ENCODE measurements around the gene GALNT3. TPM values are rescaled to one million over a fixed set of nuclear protein-coding genes. Genes with fewer than 3 reads are reported as not detected.

GALNT3 gene
- total RNA-seq, 4 donors from 2014 or later, result 0.94 to 8.4 (median 3.1) TPM

DNA sequence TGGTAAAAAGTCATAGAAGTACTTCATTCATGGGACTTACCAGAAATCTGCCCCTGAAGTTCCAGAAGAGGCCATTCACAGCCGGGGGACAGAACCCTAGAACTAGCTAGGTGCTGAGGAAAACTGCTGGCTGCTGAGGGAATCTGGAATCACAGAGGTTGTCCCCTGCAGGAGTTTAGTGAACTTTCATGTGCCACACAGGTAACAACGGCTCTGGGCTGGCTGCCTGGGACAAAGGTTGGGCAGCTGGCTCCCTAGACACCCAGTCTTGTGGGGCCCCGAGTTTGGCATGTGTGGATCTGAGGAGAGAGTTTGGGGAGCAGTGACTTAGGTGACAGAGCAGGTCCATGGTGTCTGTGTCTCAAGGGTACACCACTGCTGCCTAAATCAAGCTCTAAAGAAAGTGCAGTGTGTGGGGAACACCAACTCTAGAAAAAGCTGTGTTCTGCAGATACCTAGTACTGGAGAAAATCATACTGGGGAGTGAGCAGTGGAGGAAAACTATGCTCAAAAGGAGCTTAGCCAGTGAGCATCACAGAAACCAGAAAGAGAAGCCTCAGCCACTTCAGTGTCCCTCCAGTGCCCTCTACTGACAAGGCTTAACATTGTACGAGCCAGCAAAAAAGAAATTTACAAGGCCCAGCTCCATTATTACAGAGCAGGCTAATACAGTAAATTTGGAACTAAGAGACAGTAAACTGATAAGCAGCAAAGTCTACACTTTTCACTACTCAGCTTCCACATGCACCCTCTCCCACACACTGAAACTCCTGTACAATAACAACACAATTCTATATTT lies 15.2 kb downstream of the GALNT3 start:
- no peak for ATAC-seq
- no peaks in the 10 kb centered on the region for H3K27me3 ChIP-seq
- no peaks in the 10 kb centered on the region for H3K4me1 ChIP-seq
- peaks cover 0 to 20% (median 0%) of the 10 kb centered on the region in 3 donors for H3K9me3 ChIP-seq
- TF ChIP-seq POLR2A (IDR thresholded peaks at IDR 0.05), result no peak
- TF ChIP-seq, protein P1, sequence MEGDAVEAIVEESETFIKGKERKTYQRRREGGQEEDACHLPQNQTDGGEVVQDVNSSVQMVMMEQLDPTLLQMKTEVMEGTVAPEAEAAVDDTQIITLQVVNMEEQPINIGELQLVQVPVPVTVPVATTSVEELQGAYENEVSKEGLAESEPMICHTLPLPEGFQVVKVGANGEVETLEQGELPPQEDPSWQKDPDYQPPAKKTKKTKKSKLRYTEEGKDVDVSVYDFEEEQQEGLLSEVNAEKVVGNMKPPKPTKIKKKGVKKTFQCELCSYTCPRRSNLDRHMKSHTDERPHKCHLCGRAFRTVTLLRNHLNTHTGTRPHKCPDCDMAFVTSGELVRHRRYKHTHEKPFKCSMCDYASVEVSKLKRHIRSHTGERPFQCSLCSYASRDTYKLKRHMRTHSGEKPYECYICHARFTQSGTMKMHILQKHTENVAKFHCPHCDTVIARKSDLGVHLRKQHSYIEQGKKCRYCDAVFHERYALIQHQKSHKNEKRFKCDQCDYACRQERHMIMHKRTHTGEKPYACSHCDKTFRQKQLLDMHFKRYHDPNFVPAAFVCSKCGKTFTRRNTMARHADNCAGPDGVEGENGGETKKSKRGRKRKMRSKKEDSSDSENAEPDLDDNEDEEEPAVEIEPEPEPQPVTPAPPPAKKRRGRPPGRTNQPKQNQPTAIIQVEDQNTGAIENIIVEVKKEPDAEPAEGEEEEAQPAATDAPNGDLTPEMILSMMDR (IDR thresholded peaks at IDR 0.05), result no peak
- no peak for TF ChIP-seq EP300 (IDR thresholded peaks at IDR 0.05)
- no peak for TF ChIP-seq POLR2AphosphoS5 (IDR thresholded peaks at IDR 0.05)
- WGBS, 2 donors (ENCODE audit: low coverage in 1 of 2), result 100% methylated on average over 1 to 2 of the region's 4 CpGs
- H3K36me3 ChIP-seq, result no peaks in the 10 kb centered on the region
- H3K27ac ChIP-seq, result no peak overlapping the region
- no peak overlapping the region for H3K4me3 ChIP-seq

DNA sequence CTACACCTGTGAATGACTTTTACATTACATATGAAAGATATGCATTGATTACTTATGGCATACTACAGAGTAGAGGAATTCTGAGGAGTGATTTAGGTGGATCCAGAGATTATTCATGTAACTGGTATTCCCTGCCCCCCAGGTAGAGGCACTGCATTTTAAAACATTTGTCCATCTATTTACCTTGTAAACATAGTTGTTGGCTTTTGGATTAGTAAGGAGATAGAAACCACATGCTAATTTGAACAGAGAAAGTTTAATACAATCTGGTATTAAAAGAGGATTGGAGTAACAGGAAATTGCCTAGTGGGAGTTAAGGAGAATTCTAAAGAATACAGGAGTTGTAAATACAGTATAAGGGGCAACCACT lies 15.9 kb downstream of the GALNT3 start:
- no peak overlapping the region for H3K4me3 ChIP-seq
- TF ChIP-seq POLR2A (IDR thresholded peaks at IDR 0.05) (no peak), EP300 (IDR thresholded peaks at IDR 0.05) (no peak), POLR2AphosphoS5 (IDR thresholded peaks at IDR 0.05) (no peak)
- TF ChIP-seq, protein P1 (IDR thresholded peaks at IDR 0.05), result no peak
- no peaks in the 10 kb centered on the region for H3K27me3 ChIP-seq
- H3K4me1 ChIP-seq, result no peaks in the 10 kb centered on the region
- no peaks in the 10 kb centered on the region for H3K36me3 ChIP-seq
- ATAC-seq, result no peak
- peaks cover 0 to 20% (median 0%) of the 10 kb centered on the region in 3 donors for H3K9me3 ChIP-seq
- no peak overlapping the region for H3K27ac ChIP-seq

DNA sequence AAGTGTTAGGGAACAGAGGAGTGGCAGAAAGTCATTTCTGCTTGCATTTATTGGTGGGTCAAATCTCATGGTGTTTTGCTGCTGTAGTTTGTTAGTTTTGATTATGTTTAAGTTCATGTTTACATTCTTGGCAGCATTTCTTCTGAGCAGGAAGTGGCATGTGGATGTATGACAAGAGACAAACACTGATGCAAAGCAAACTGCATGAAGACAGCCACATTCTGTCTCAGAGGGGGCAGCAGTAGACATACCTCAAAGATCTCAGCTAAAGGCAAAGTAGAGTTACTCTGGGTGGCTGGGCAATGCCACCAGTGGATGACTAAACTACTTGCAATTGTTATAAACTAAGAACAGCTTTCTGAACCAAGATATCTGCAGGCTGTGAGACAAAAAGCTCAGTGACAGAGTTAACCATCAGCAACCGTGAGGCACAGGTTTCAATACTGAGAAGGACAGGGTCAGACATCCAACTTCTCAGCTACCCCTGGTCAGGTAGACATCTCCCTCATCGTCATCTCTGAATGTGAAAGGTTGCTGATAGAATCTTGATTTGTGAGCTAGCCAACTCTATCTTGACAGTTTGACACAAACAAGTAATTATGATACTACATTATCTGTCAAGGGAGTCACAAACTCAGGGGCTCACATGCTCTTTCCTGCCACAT lies 16.4 kb downstream of the GALNT3 start:
- Histone ChIP-seq H3K9me3 (peaks cover 0 to 20% (median 0%) of the 10 kb centered on the region in 3 donors), H3K27ac (no peak overlapping the region), H3K27me3 (no peaks in the 10 kb centered on the region), H3K4me3 (no peak overlapping the region), H3K4me1 (no peaks in the 10 kb centered on the region), H3K36me3 (no peaks in the 10 kb centered on the region)
- ATAC-seq, result no peak
- no peak for TF ChIP-seq EP300 (IDR thresholded peaks at IDR 0.05)
- TF ChIP-seq POLR2AphosphoS5 (IDR thresholded peaks at IDR 0.05), result no peak
- no peak for TF ChIP-seq POLR2A (IDR thresholded peaks at IDR 0.05)
- TF ChIP-seq, protein P1 (IDR thresholded peaks at IDR 0.05), result no peak
- WGBS, 2 donors (ENCODE audit: low coverage in 1 of 2), result 71 to 75% methylated on average over 1 to 2 of the region's 2 CpGs

DNA sequence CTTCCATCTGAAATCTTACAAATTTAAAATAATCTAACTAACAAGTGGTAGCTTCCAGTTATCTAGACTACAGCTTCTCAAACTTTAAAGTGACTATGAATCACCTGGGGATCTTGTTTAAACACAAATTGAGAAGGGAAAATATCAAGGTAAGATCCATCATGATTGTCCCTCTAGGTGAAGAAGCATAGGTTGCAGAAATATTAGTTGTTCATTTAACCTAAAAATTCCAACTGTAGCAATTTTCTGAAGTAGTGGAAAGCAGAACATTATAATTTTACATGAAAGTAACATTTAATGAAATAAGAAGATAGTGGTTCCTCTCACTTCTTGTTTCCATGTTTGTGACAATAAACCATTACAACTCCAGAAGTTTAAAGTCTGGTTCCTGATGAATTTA lies 17.3 kb downstream of the GALNT3 start:
- H3K9me3 ChIP-seq, result peaks cover 0 to 20% (median 0%) of the 10 kb centered on the region in 3 donors
- ATAC-seq, result no peak
- H3K27ac ChIP-seq, result no peak overlapping the region
- no peak for TF ChIP-seq POLR2A (IDR thresholded peaks at IDR 0.05)
- no peaks in the 10 kb centered on the region for H3K4me1 ChIP-seq
- no peaks in the 10 kb centered on the region for H3K27me3 ChIP-seq
- H3K4me3 ChIP-seq, result no peak overlapping the region
- no peaks in the 10 kb centered on the region for H3K36me3 ChIP-seq

DNA sequence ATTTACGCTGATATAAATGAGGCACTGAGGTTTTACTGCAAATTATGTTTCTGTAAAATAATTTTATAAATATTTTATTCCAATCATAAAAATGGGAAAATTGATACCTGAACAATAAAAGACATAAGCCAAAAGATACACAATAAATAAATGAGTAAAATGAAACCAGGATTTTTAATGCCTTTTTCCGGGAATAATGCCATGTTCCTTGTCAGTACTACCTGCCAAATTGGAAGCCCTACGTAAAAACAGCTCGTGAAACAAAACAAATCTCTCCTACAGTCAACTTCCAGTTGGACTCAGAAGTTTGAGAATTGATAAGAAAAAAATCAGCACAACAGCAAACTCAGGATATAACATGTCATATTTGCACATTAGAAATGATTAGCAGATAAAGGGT lies 18.0 kb downstream of the GALNT3 start:
- TF ChIP-seq, protein P1 (IDR thresholded peaks at IDR 0.05), result no peak
- TF ChIP-seq POLR2AphosphoS5 (IDR thresholded peaks at IDR 0.05), result no peak
- TF ChIP-seq POLR2A (IDR thresholded peaks at IDR 0.05), result no peak
- no peak for TF ChIP-seq EP300 (IDR thresholded peaks at IDR 0.05)
- ATAC-seq, result no peak
- no peak overlapping the region for H3K27ac ChIP-seq
- WGBS, 2 donors (ENCODE audit: low coverage in 1 of 2), result 22 to 24% methylated on average over 4 of the region's 4 CpGs
- no peaks in the 10 kb centered on the region for H3K4me1 ChIP-seq
- no peaks in the 10 kb centered on the region for H3K27me3 ChIP-seq
- H3K36me3 ChIP-seq, result no peaks in the 10 kb centered on the region
- peaks cover 0 to 20% (median 0%) of the 10 kb centered on the region in 3 donors for H3K9me3 ChIP-seq
- no peak overlapping the region for H3K4me3 ChIP-seq
